GM12801 (cell line): ENCODE data around the gene HAUS1.

Source experiments
- CTCF ChIP-seq: IDR thresholded peaks from one replicate; pipeline ENCODE4 v1.5.1; 2011; ENCODE audit warnings: control low read depth; ENCODE audit not compliant: insufficient read length; ENCODE audit errors: extremely low read depth

Gene HAUS1

GRCh38 chr18:46097431-46097800 lies 6.8 kb upstream of the HAUS1 start:
- TF ChIP-seq CTCF = no peak

DNA sequence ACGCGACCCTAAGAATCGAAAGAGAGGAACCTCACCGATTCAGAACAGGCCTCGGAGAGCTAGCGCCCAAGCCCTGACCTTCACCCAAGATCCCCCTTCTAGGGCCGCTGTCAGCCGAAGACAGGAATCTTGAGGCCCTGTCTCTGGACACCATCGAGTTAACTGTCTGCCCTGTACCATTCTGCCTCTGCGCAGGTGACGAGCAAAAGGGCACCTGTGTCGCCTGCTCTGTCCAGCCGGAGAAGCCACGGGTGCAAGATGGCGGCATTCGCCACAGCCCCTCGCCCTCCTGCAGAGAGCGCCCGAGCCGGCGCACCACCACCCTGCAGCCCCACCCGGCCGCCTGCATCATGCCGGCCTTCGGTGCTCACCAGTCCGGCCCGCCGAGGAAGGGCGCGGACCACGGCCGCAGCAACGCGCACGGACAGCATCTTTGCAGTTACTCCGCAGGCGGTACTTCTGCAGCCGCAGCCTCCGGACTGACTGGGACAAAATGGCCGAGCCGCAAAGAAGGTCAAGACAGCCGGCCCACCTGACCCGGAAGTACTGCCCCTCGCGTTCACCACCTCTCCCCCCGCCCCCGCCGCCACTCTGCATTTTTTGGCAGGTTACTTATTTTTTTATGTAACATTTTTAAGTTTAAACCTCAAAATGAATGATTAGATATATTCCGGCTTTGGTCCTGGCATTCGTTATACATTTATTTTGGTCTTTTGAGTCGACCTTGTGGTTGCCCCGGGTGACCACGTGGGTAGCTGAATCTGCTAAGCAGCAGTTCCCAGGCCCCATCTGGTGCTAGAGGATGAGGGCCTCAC lies 6.2 kb upstream of the HAUS1 start, which contains the start of gene ATP5F1A:
ATP5F1A (minus strand) TSS at position 496 of the 815 bp plus-strand sequence; CDS start at position 431, 65 bp downstream.
- no peak for TF ChIP-seq CTCF

- no peak for TF ChIP-seq CTCF
Measured at GRCh38 chr18:46098616-46098933, 5.6 kb upstream of the HAUS1 start.

DNA sequence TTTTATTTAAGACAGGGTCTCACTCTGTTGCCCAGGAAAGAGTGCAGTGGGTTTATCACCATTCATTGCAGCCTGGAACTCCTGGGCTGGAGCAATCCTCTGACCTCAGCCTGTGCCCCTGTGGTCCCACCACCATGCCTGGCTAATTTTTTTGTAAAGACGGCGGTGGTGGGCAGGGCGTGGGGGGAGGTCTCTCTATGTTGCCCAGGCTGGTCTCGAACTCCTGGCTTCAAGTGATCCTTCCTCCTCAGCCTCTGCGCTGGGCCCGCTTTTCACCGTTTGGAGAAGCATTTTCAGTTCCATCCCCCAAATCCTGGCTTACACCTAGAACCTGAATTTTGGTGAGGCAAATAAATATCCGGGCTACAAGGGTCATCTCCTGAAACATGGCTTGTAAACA lies 4.7 kb upstream of the HAUS1 start:
- TF ChIP-seq CTCF = no peak

DNA sequence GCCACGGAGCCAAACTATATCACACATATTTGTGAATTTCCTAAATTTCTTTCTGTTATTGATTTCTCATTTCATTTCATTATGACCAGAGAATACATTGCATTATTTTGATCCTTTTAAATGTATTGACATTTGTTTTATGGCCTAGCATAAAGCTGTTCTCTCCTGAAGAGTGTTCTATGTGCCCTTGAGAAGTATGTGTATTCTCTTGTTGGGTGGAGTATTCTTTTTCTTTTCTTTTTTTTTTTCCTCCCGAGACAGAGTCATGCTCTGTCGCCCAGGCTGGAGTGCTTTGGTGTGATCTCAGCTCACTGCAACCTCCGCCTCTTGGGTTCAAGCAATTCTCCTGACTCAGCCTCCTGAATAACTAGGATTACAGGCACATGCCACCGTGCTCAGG lies 5.2 kb downstream of the HAUS1 start:
- no peak for TF ChIP-seq CTCF

GRCh38 chr18:46110406-46110805 lies 6.2 kb downstream of the HAUS1 start:
- TF ChIP-seq CTCF = no peak

DNA sequence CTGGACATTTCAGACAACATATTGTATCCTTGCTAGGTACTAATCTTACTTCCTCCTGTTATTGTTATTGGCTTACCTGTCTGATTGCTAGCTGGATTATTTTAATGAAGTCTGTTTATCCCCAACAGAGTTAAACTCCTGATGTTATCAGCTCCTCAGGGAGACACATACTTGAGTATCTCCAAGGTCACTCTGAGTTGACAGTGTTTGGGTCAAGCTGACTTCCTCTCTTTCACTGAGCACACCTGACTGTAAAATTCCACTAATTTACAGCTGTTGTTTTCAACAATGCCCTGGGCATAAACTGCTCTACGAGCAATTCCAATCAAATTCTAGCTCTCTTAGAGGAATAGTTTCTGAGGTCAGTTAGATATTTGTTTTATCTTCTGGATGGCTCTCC lies 9.6 kb downstream of the HAUS1 start:
- no peak for TF ChIP-seq CTCF

DNA sequence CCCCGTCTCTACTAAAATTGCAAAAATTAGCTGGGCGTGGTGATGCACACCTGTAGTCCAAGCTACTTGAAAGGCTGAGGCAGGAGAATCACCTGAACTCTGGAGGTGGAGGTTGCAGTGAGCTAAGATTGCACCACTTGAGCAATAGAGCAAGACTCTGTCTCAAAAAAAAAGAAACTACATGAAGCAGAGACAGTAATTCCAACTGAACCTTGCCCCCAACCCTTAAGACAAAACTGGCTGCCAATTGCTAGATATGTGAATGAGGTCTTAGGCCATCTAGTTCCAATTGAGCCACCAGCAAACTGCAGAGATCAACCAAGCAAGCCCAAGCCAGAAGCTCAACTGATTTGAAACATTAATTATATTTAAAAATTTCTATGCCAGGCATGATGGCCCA lies 25.9 kb downstream of the HAUS1 start:
- no peak for TF ChIP-seq CTCF
